Astrocyte (in vitro differentiated cells and primary cell): Measurements from ENCODE around the gene HS6ST3. TPM values are rescaled to one million over a fixed set of nuclear protein-coding genes. Genes with fewer than 3 reads are reported as not detected.

Experiments
- DNase-seq: peaks from one replicate; pipeline ENCODE4 v3.0.0-alpha.2; 2010; ENCODE audit warnings: low read depth
- FAIRE-seq: peaks from 2 replicates; lab custom pipeline; 2011; peaks lifted over from hg19 to GRCh38; lab: Jason Lieb, UNC
- H2AFZ ChIP-seq: 2 replicates; pipeline ENCODE4 v1.6.0; 2012; ENCODE audit warnings: low read depth, low read length, inconsistent platforms
- H3K27ac ChIP-seq: 2 replicates; pipeline ENCODE4 v1.5.1; 2011; ENCODE audit warnings: low read depth, low read length, inconsistent platforms
- H3K27me3 ChIP-seq: 2 replicates; pipeline ENCODE4 v1.6.0; 2011; ENCODE audit warnings: low read length, inconsistent platforms; ENCODE audit not compliant: insufficient read depth
- H3K36me3 ChIP-seq: 2 replicates; pipeline ENCODE4 v1.5.1; 2011; ENCODE audit warnings: low read length, inconsistent platforms; ENCODE audit not compliant: insufficient read depth
- H3K4me1 ChIP-seq: 2 replicates; pipeline ENCODE4 v1.5.1; 2011; ENCODE audit warnings: low read length, inconsistent platforms; ENCODE audit not compliant: insufficient read depth
- H3K4me2 ChIP-seq: 2 replicates; pipeline ENCODE4 v1.6.0; 2012; ENCODE audit warnings: low read length, inconsistent platforms
- H3K4me3 ChIP-seq: 2 replicates; pipeline ENCODE4 v1.5.1; 2011; ENCODE audit warnings: low read depth, mild to moderate bottlenecking, low read length, inconsistent platforms; ENCODE audit not compliant: insufficient read depth
- H3K79me2 ChIP-seq: 2 replicates; pipeline ENCODE4 v1.6.0; 2012; ENCODE audit warnings: mild to moderate bottlenecking, low read length, inconsistent platforms; ENCODE audit not compliant: insufficient read depth
- H3K9ac ChIP-seq: 2 replicates; pipeline ENCODE4 v1.6.0; 2012; ENCODE audit warnings: mild to moderate bottlenecking, low read length, inconsistent platforms
- H3K9me3 ChIP-seq: 2 replicates; pipeline ENCODE4 v1.5.1; 2012; ENCODE audit warnings: low read depth, mild to moderate bottlenecking, low read length, inconsistent platforms; ENCODE audit not compliant: insufficient read depth
- H4K20me1 ChIP-seq: 2 replicates; pipeline ENCODE4 v1.6.0; 2012; ENCODE audit warnings: low read length, inconsistent platforms; ENCODE audit not compliant: insufficient read depth
- H3K27ac Mint-ChIP-seq: one replicate; pipeline ENCODE4 v1.8.0; 2021; ENCODE audit warnings: mild to moderate bottlenecking, mixed read lengths; ENCODE audit not compliant: unreplicated experiment
- H3K27me3 Mint-ChIP-seq: one replicate; pipeline ENCODE4 v1.8.0; 2021; ENCODE audit warnings: low read depth, mixed read lengths; ENCODE audit not compliant: unreplicated experiment
- H3K36me3 Mint-ChIP-seq: one replicate; pipeline ENCODE4 v1.8.0; 2021; ENCODE audit warnings: low read depth, mixed read lengths; ENCODE audit not compliant: unreplicated experiment
- H3K4me1 Mint-ChIP-seq: one replicate; pipeline ENCODE4 v1.8.0; 2021; ENCODE audit warnings: low read depth, mixed read lengths; ENCODE audit not compliant: unreplicated experiment
- H3K4me3 Mint-ChIP-seq: one replicate; pipeline ENCODE4 v1.8.0; 2021; ENCODE audit warnings: mild to moderate bottlenecking, moderate library complexity, mixed read lengths; ENCODE audit not compliant: unreplicated experiment
- H3K9me3 Mint-ChIP-seq: one replicate; pipeline ENCODE4 v1.8.0; 2021; ENCODE audit warnings: mild to moderate bottlenecking, mixed read lengths; ENCODE audit not compliant: unreplicated experiment
- CTCF ChIP-seq: IDR thresholded peaks from 2 replicates; pipeline ENCODE4 v1.5.1; 2011; ENCODE audit warnings: low read depth, mild to moderate bottlenecking, inconsistent platforms, low read length, moderate library complexity; ENCODE audit not compliant: insufficient read depth
- EZH2 ChIP-seq: IDR thresholded peaks from 2 replicates; pipeline ENCODE4 v1.6.1; 2012; ENCODE audit warnings: mild to moderate bottlenecking, low read length, inconsistent platforms; ENCODE audit not compliant: insufficient read depth
- total RNA-seq: library from RNA; stranded (reverse); gene quantifications from 2 replicates; pipeline ENCODE4 v1.2.1, GENCODE V29; 2021

HS6ST3 gene
- total RNA-seq, 1 donor from 2014 or later, result 0.07 TPM

GRCh38 chr13:96178759-96179158, 88.9 kb downstream of the HS6ST3 start:
- H3K4me3 Mint-ChIP-seq, result no peak overlapping the region
- Histone ChIP-seq H2AFZ (no peak overlapping the region), H3K9ac (no peak overlapping the region), H3K27ac (no peak overlapping the region), H3K36me3 (no peaks in the 10 kb centered on the region), H3K4me1 (no peaks in the 10 kb centered on the region), H3K9me3 (no peaks in the 10 kb centered on the region), H4K20me1 (no peaks in the 10 kb centered on the region), H3K4me3 (no peak overlapping the region), H3K79me2 (no peaks in the 10 kb centered on the region), H3K27me3 (no peaks in the 10 kb centered on the region), H3K4me2 (no peak overlapping the region)
- TF ChIP-seq CTCF (no peak), EZH2 (no peak)
- no peak overlapping the region for H3K27ac Mint-ChIP-seq
- H3K27me3 Mint-ChIP-seq, result no peaks in the 10 kb centered on the region
- DNase-seq (no peak), FAIRE-seq (no peak)
- H3K4me1 Mint-ChIP-seq, result no peaks in the 10 kb centered on the region
- H3K36me3 Mint-ChIP-seq, result no peaks in the 10 kb centered on the region
- peaks cover 2% of the 10 kb centered on the region for H3K9me3 Mint-ChIP-seq

- no peaks in the 10 kb centered on the region for H4K20me1 ChIP-seq
- no peak overlapping the region for H3K9ac ChIP-seq
- H3K36me3 ChIP-seq, result no peaks in the 10 kb centered on the region
- no peaks in the 10 kb centered on the region for H3K4me1 Mint-ChIP-seq
- H3K9me3 Mint-ChIP-seq, result peaks cover 2% of the 10 kb centered on the region
- no peaks in the 10 kb centered on the region for H3K4me1 ChIP-seq
- FAIRE-seq, result no peak
- H3K27me3 Mint-ChIP-seq, result no peaks in the 10 kb centered on the region
- no peaks in the 10 kb centered on the region for H3K9me3 ChIP-seq
- no peak overlapping the region for H3K4me3 Mint-ChIP-seq
- H2AFZ ChIP-seq, result no peak overlapping the region
- TF ChIP-seq CTCF, result no peak
- TF ChIP-seq EZH2, result no peak
- no peak overlapping the region for H3K27ac ChIP-seq
- no peaks in the 10 kb centered on the region for H3K27me3 ChIP-seq
- H3K27ac Mint-ChIP-seq, result no peak overlapping the region
- H3K79me2 ChIP-seq, result no peaks in the 10 kb centered on the region
- no peak overlapping the region for H3K4me2 ChIP-seq
- no peak overlapping the region for H3K4me3 ChIP-seq
- H3K36me3 Mint-ChIP-seq, result no peaks in the 10 kb centered on the region
- no peak for DNase-seq
Measured at GRCh38 chr13:96179309-96179708, 89.4 kb downstream of the HS6ST3 start.

GRCh38 chr13:96181911-96182310, 92.0 kb downstream of the HS6ST3 start:
- no peaks in the 10 kb centered on the region for H3K36me3 ChIP-seq
- no peak overlapping the region for H3K4me3 Mint-ChIP-seq
- no peak overlapping the region for H3K27ac Mint-ChIP-seq
- H3K4me3 ChIP-seq, result no peak overlapping the region
- no peaks in the 10 kb centered on the region for H3K27me3 Mint-ChIP-seq
- no peaks in the 10 kb centered on the region for H4K20me1 ChIP-seq
- H3K36me3 Mint-ChIP-seq, result no peaks in the 10 kb centered on the region
- H2AFZ ChIP-seq, result no peak overlapping the region
- no peaks in the 10 kb centered on the region for H3K4me1 ChIP-seq
- no peaks in the 10 kb centered on the region for H3K79me2 ChIP-seq
- no peak for TF ChIP-seq EZH2
- no peak for TF ChIP-seq CTCF
- H3K27ac ChIP-seq, result no peak overlapping the region
- peaks cover 2% of the 10 kb centered on the region for H3K9me3 Mint-ChIP-seq
- H3K4me1 Mint-ChIP-seq, result no peaks in the 10 kb centered on the region
- FAIRE-seq (no peak), DNase-seq (no peak)
- no peaks in the 10 kb centered on the region for H3K27me3 ChIP-seq
- no peaks in the 10 kb centered on the region for H3K9me3 ChIP-seq
- H3K9ac ChIP-seq, result no peak overlapping the region
- H3K4me2 ChIP-seq, result no peak overlapping the region
